IPS-15b (cell line): Measurements from ENCODE around the gene SLC35F3.

ENCODE experiments used
- H3K27me3 ChIP-seq: one replicate; pipeline ENCODE4 v1.6.1; 2013; ENCODE audit warnings: low read length; ENCODE audit not compliant: control insufficient read depth, insufficient read depth
- H3K36me3 ChIP-seq: one replicate; pipeline ENCODE4 v1.6.1; 2013; ENCODE audit warnings: low read length; ENCODE audit not compliant: control insufficient read depth, insufficient read depth
- H3K4me1 ChIP-seq: one replicate; pipeline ENCODE4 v1.6.1; 2013; ENCODE audit warnings: mild to moderate bottlenecking, low read length; ENCODE audit not compliant: control insufficient read depth, insufficient read depth
- H3K4me3 ChIP-seq: one replicate; pipeline ENCODE4 v1.5.1; 2013; ENCODE audit warnings: low read depth, low read length
- H3K9ac ChIP-seq: one replicate; pipeline ENCODE4 v1.6.1; 2013; ENCODE audit warnings: low read depth, mild to moderate bottlenecking, low read length
- H3K9me3 ChIP-seq: one replicate; pipeline ENCODE4 v1.6.1; 2013; ENCODE audit warnings: mild to moderate bottlenecking, low read length; ENCODE audit not compliant: control insufficient read depth, insufficient read depth

Gene SLC35F3

DNA sequence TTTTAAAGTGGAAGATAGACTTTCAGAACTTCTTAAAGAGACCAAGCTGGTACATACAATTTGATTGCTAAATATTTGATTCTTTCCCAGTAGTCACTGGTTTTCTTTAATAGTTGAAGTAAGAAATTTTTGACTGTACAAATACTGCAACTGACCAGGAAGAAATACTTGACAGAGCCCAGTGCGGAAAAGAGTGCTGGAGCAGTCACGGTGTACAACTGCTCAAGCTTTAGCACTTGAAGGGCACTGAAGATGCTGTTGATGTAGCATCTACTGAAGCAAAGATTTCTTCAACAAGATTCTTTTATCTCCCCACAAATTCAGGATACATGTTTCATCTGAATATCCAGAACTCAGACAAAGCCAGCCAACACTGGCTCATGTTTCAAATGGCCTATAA is 41.5 kb downstream of the SLC35F3 start:
- H3K27me3 ChIP-seq: no peaks in the 10 kb centered on the region
- H3K4me1 ChIP-seq: no peaks in the 10 kb centered on the region
- no peak overlapping the region for H3K9ac ChIP-seq
- H3K9me3 ChIP-seq: no peaks in the 10 kb centered on the region
- no peaks in the 10 kb centered on the region for H3K36me3 ChIP-seq
- H3K4me3 ChIP-seq: no peak overlapping the region

DNA sequence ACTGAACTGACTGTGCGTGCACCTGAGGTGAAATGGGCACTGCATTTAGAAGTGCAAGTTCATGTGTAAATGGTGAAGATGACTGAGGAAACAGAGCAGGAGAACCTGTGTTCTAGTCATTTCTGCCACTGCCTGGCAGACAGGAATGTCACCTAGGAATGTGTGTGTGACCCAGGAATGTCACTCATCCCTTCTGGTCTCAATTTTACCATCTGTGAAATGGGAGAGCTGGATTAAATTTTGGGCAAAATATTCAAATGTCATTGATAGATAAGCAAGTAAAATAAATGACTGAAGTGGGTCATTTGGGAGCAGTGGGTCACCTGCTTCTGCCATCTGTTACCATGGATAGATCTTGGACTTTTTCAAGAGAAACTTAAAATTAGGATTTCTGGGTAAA is 42.2 kb downstream of the SLC35F3 start:
- no peak overlapping the region for H3K9ac ChIP-seq
- H3K9me3 ChIP-seq: no peaks in the 10 kb centered on the region
- H3K36me3 ChIP-seq: no peaks in the 10 kb centered on the region
- H3K4me1 ChIP-seq: no peaks in the 10 kb centered on the region
- H3K4me3 ChIP-seq: no peak overlapping the region
- H3K27me3 ChIP-seq: no peaks in the 10 kb centered on the region

DNA sequence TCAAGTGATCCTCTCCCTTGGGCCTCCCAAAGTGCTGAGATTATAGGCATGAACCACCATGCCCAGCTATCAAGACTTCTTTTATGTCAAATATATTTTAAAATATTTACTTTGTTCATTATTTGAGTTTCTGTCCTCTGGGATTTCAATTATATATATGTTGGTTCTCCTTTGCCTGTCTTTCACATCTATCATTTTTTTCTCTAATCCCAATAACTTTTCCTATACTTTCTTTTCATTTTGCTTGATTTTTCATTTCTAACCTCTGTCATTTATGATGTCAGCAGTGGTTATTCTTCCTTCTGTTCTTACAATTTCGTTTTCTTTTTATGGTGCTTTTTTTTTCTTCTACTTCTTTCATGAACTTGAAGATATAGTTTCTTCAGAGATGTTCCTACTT is 47.3 kb downstream of the SLC35F3 start:
- no peaks in the 10 kb centered on the region for H3K9me3 ChIP-seq
- no peak overlapping the region for H3K4me3 ChIP-seq
- H3K9ac ChIP-seq: no peak overlapping the region
- H3K36me3 ChIP-seq: no peaks in the 10 kb centered on the region
- H3K27me3 ChIP-seq: no peaks in the 10 kb centered on the region
- H3K4me1 ChIP-seq: no peaks in the 10 kb centered on the region

DNA sequence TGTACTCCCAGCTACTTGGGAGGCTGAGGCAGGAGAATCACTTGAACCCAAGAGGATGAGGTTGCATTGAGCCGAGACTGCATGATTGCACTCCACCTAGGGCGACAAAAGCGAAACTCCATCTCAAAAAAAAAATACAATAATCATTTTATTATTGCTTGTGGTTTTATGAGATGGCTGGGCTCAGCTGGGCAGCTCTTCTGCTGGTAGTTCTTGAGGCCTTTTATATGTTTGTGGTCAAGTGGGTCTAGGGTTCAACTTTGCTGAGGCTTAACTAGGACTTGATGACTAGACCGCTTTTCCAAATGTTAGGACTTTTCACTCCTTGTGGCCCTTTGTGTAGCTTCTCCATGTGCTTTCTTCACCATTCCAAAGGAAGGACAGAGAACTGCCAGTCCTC is 53.2 kb downstream of the SLC35F3 start:
- H3K4me3 ChIP-seq: no peak overlapping the region
- H3K27me3 ChIP-seq: no peaks in the 10 kb centered on the region
- H3K4me1 ChIP-seq: no peaks in the 10 kb centered on the region
- H3K9me3 ChIP-seq: no peaks in the 10 kb centered on the region
- no peak overlapping the region for H3K9ac ChIP-seq
- H3K36me3 ChIP-seq: no peaks in the 10 kb centered on the region

DNA sequence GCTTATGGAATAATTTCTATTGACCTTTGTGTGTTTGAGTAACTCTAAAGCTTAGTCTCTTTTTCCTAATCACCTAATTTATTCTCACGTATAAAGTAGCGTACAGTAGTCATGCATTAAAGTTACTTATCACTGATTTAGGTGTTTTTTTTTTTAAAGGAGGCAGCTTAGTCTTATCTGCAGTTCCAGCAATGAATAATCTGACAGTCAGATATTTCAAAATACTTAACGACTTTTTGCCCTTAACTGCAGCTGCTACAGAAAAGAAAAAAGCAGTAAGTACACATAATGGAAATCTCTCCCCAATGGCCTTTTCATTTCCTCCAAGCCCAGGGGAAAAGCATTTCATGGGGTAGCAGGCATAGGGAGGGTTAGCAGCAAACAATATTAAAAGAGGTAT is 54.6 kb downstream of the SLC35F3 start:
- Histone ChIP-seq H3K9me3 (no peaks in the 10 kb centered on the region), H3K4me3 (no peak overlapping the region), H3K9ac (no peak overlapping the region), H3K36me3 (no peaks in the 10 kb centered on the region), H3K4me1 (no peaks in the 10 kb centered on the region), H3K27me3 (no peaks in the 10 kb centered on the region)

DNA sequence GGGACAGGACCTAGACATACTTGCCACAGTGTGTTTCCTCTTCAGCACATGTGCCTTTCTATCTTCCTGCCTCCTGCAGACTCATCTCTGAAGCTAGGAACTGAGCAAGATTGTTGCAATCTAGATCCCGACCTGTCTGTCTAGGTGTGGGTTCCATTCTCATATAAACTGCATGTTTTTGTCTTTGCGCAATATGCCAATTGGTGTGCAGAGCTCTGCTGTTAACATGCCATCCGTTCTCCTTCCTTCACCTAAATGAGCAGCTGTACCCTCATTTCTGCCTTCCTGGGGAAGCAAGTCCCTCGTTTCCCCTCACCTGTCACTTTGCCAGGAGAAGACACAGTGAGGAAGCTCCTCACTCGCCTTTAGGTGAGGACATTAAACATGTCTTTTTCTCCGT is 55.5 kb downstream of the SLC35F3 start:
- no peaks in the 10 kb centered on the region for H3K9me3 ChIP-seq
- no peaks in the 10 kb centered on the region for H3K27me3 ChIP-seq
- no peak overlapping the region for H3K9ac ChIP-seq
- no peaks in the 10 kb centered on the region for H3K36me3 ChIP-seq
- no peak overlapping the region for H3K4me3 ChIP-seq
- no peaks in the 10 kb centered on the region for H3K4me1 ChIP-seq

DNA sequence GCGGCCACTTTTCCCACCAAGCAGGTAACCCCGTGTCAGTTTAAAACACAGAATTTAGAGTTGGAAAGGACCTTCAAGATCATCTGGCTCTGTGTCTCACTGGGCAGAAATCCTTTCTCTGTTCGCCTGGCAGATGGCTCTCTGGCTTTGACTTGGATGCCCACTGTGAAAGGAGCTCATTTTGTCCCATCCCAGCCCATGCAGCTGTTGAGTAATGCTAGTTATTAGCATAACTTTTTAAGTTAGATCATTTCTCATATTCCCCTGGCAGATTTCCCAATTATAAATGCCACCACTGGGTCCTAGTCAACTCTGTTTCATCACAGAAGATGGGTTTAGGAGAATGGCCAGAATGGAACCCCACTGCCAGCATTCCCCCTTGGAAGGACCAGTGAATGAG is 55.9 kb downstream of the SLC35F3 start:
- no peaks in the 10 kb centered on the region for H3K36me3 ChIP-seq
- no peak overlapping the region for H3K9ac ChIP-seq
- no peaks in the 10 kb centered on the region for H3K4me1 ChIP-seq
- no peaks in the 10 kb centered on the region for H3K9me3 ChIP-seq
- no peak overlapping the region for H3K4me3 ChIP-seq
- no peaks in the 10 kb centered on the region for H3K27me3 ChIP-seq

DNA sequence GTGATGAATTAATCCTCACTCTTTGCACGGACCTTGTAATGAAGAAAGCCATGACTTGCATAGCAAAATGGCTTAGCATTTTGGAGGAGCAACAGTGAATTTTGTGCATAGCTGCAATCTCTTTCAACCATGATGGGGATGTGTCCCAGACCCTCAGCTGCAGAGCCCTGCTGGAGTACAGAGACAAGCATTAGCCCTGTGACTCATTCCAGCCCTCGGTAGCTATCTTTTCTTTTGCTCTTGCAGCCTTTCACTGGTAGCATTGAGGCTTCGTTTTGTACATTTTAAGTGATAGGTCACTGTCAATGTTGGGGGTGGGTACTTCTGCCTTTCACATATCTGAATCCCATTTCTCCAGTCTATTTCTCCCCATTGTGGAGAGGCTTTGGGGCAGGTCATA is 58.4 kb downstream of the SLC35F3 start:
- Histone ChIP-seq H3K9ac (no peak overlapping the region), H3K9me3 (no peaks in the 10 kb centered on the region), H3K4me1 (no peaks in the 10 kb centered on the region), H3K27me3 (no peaks in the 10 kb centered on the region), H3K36me3 (no peaks in the 10 kb centered on the region), H3K4me3 (no peak overlapping the region)

DNA sequence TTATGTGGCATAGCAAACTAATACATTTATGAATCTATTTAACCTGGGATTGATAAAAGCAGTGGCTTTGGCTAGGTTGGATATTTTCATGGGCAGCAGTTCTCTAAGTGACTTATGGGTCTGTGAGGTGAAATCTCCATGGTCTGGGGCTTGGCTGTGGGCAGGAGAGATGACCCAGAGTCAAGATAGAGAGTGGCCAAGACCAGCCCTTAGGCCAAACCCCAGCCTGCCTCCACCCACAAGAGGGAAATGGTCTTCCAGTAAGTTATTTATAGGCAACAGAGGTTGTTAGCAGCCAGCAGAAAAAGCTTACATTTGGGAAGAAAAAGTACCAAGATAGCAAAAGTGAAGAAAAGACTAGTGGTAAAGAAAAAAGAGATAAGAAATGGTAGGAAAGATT is 61.4 kb downstream of the SLC35F3 start:
- H3K36me3 ChIP-seq: no peaks in the 10 kb centered on the region
- no peaks in the 10 kb centered on the region for H3K9me3 ChIP-seq
- H3K4me3 ChIP-seq: no peak overlapping the region
- no peaks in the 10 kb centered on the region for H3K4me1 ChIP-seq
- no peaks in the 10 kb centered on the region for H3K27me3 ChIP-seq
- no peak overlapping the region for H3K9ac ChIP-seq

DNA sequence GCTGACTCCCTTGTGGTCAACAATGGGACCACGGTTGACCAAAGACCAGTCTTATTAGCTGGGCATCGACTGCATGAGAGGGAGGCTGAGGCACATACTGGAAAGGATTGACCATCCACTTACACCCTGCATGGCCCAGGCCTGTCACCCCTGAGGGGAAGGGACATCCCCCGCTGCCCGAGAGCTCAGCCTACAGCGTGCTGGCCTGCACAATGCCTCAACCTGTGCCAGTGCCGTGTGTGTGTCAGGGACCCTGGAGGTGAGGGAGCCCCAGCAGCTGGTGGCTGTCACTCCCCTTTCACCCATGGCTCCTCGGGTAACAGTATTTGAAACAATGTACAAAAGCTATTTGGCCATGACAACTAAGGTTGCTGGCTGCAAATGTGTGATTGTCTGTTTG is 67.3 kb downstream of the SLC35F3 start:
- Histone ChIP-seq H3K4me1 (no peaks in the 10 kb centered on the region), H3K4me3 (no peak overlapping the region), H3K9me3 (no peaks in the 10 kb centered on the region), H3K9ac (no peak overlapping the region), H3K27me3 (no peaks in the 10 kb centered on the region), H3K36me3 (no peaks in the 10 kb centered on the region)

DNA sequence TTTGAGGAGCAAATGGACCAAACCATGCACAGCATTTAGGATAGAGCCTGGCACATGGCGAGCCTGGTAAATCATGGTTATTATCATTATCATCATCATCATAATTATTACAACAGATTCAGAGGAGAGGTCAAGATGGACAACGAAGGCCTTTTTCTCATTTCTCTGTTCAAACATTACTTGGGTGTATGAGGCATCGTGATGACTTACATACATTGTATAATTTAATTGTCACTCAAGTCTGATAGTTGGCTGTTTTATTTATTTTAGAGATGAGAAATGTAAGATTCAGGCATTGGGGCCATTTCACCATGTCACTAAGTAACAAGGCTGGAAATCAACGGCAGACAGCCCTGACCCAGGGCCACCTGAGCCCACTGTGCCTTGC is 68.1 kb downstream of the SLC35F3 start:
- Histone ChIP-seq H3K9ac (no peak overlapping the region), H3K36me3 (no peaks in the 10 kb centered on the region)

DNA sequence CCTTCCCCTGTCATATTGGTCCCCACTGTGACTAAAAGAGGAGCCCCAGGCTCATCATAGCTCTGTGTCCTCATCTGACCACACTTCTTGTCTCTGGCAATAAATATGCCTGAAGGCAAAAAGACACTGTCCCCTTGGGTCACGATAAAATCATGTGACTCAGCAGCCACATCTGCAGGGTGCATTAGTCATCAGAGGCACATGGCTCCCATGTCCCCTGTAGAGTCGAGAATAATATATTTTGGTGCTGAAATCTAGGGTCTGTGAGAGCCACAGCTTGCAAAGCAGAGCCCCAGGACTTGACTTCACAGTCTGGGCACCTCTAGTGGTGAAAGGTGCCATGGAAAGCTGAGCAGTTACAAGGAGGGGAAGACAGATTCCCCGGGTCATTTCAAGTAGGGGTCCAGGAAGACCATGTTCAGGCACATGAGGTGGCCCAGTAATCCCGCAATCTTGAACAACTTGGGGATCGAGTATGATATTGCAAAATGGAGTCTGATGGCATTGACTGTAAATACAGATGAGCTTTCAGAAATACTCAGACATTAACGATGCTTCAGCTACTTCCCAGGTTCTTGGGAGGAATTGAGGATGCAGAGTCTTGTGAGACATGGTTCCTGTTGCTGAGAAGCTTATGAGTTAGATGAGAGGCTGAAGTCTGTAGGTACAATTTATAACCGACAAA is 68.6 kb downstream of the SLC35F3 start:
- Histone ChIP-seq H3K36me3 (no peaks in the 10 kb centered on the region), H3K4me1 (no peaks in the 10 kb centered on the region), H3K4me3 (no peak overlapping the region), H3K9me3 (no peaks in the 10 kb centered on the region), H3K9ac (no peak overlapping the region), H3K27me3 (no peaks in the 10 kb centered on the region)

More for the DNA sequence above, 68.1 kb downstream of the SLC35F3 start:
- no peak overlapping the region for H3K4me3 ChIP-seq
- H3K4me1 ChIP-seq: no peaks in the 10 kb centered on the region
- H3K9me3 ChIP-seq: no peaks in the 10 kb centered on the region
- no peaks in the 10 kb centered on the region for H3K27me3 ChIP-seq
